OCI-LY3 (cell line): ENCODE data around the gene LSM4.

Source experiments
- CTCF ChIP-seq: fragments of 200-600, 300-600 bp; sonication (generic); IDR thresholded peaks from 2 replicates; pipeline ENCODE4 v1.5.1; 2014; ENCODE audit warnings: antibody characterized with exemption, low read length, low read depth
- EZH2phosphoT487 ChIP-seq: fragments of 200-600 bp; shearing (Covaris generic); IDR thresholded peaks from 2 replicates; pipeline ENCODE4 v1.6.1; 2018; ENCODE audit warnings: antibody characterized with exemption, mixed run types, low read depth

GRCh38 chr19:18292462-18292809 lies 30.4 kb downstream of the LSM4 start:
- TF ChIP-seq CTCF (no peak), EZH2phosphoT487 (no peak)
